Adrenal gland (tissue), 12 donors: ENCODE results near the gene ARHGAP22. TPM values are rescaled to one million over a fixed set of nuclear protein-coding genes. Genes with fewer than 3 reads are reported as not detected.

Experiments used
- DNase-seq, 7 donors: peaks; one replicate each; pipeline ENCODE4 v3.0.0-alpha.2; 2019 to 2020
- H3K27ac ChIP-seq, 5 donors: fragments of 200-600 bp; sonication (generic) in 4 of 5; 1 replicate in 3 of 5; 2 replicates in 2 of 5; pipeline versions ENCODE4 v1.5.1 to v1.8.0; 2016 to 2020; ENCODE audit warnings: mild to moderate bottlenecking in 1 of 5
- H3K27me3 ChIP-seq: fragments of 200-600 bp; 2 replicates; pipeline ENCODE4 v1.8.0; 2021
- H3K36me3 ChIP-seq, 2 donors: fragments of 200-600 bp; replicated peaks in 1 of 2; 1 replicate in 1 of 2; 2 replicates in 1 of 2; pipeline versions ENCODE4 v1.5.1 to v1.8.0; 2018 to 2022
- H3K4me1 ChIP-seq, 2 donors: fragments of 200-600 bp; replicated peaks in 1 of 2; 1 replicate in 1 of 2; 2 replicates in 1 of 2; pipeline versions ENCODE4 v1.5.1 to v1.8.0; 2018 to 2021
- H3K4me3 ChIP-seq, 4 donors: fragments of 200-600 bp; sonication (generic) in 3 of 4; one replicate each; pipeline ENCODE4 v1.5.1; 2016 to 2018
- H3K9me3 ChIP-seq, 3 donors: fragments of 200-600 bp; sonication (generic) in 1 of 3; replicated peaks in 1 of 3; 1 replicate in 2 of 3; 2 replicates in 1 of 3; pipeline versions ENCODE4 v1.5.1 to v1.8.0; 2016 to 2021
- CTCF ChIP-seq, 6 experiments: fragments of 450-650 bp in 4 of 6; fragments of 200-600 bp in 2 of 6; sonication (generic) in 1 of 6; IDR thresholded peaks; 1 replicate in 5 of 6; 2 replicates in 1 of 6; pipeline versions ENCODE4 v1.5.1 to v1.8.0; 2016 to 2021; ENCODE audit warnings: antibody characterized with exemption in 6 of 6, mild to moderate bottlenecking in 2 of 6, moderate library complexity in 1 of 6
- POLR2A ChIP-seq, 2 donors: fragments of 450-650 bp; IDR thresholded peaks; one replicate each; pipeline ENCODE4 v1.6.1; 2017; ENCODE audit warnings: antibody characterized with exemption in 2 of 2, mild to moderate bottlenecking in 2 of 2, moderate library complexity in 1 of 2
- WGBS, 4 donors: extraction: QIAGEN DNeasy Blood & Tissue Kit in 2 of 4; methylation state at CpG; one replicate each; pipeline versions ENCODE4 v1.1.5 to v1.1.7; 2013 to 2017; 5-methylcytosine and 5-hydroxymethylcytosine counted together
- intact Hi-C, 2 donors: fragments of 100-400 bp; cut with DNase I; formaldehyde crosslinking; loops; one replicate each; pipeline versions ENCODE4 v1.14.1 to v1.15.0; 2022 to 2023
- polyA plus RNA-seq, 3 donors: library from polyadenylated mRNA; stranded (reverse); fragments of 200-250 nt in 2 of 3; fragments of 350-450 nt in 1 of 3; fragmentation: Illumina TruSeq in 1 of 3; extraction: RNeasy Lipid Tissue Mini Kit (QIAGEN cat#74804) in 1 of 3; gene quantifications; one replicate each; pipeline ENCODE4 v1.2.3, GENCODE V29; 2013 to 2014
- total RNA-seq, 9 donors: library from RNA; depleted of rRNA in 4 of 9; stranded (reverse); fragments of >200 nt in 4 of 9; fragments of 120-200 nt in 1 of 9; fragmentation: NEBNext Ultra II Directional in 1 of 9; extraction: Animal tissue kit (Norgen Biotek cat#: 25700) in 1 of 9; gene quantifications; one replicate each; pipeline versions ENCODE4 v1.1.0 to v1.2.4, GENCODE V29; 2013 to 2023
- donor health status: healthy with polysubstance abuse.
- donor health status: Bipolar disorder and iron deficiency.
- donor health status: DM: yes; HTN: yes; CAD: no.
- donor health status: DM: no; HTN: no; CAD: no.
- donor health status: DM: no; HTN: no; CAD: no.
- donor health status: DM: yes; HTN: yes; CAD: no.

Gene ARHGAP22
- total and polyA plus RNA-seq, 12 donors = 0.91 to 11.6 (median 4.6) TPM

GRCh38 chr10:48451969-48452878, 152.6 kb downstream of the ARHGAP22 start:
- Histone ChIP-seq H3K4me3 (no peak overlapping the region), H3K36me3 (no peaks in the 10 kb centered on the region), H3K4me1 (no peaks in the 10 kb centered on the region), H3K27me3 (no peaks in the 10 kb centered on the region), H3K27ac (no peak overlapping the region), H3K9me3 (no peaks in the 10 kb centered on the region)
- TF ChIP-seq POLR2A (IDR thresholded peaks at IDR 0.05) (no peak), CTCF (IDR thresholded peaks at IDR 0.05) (no peak)
- peak in 1 of 7 donors; percentile 34 for DNase-seq
- intact Hi-C loops = no loop called here
- WGBS, 4 donors = 76 to 80% (median 78%) methylated on average over 12 to 15 of the region's 15 CpGs

- Histone ChIP-seq H3K9me3 (no peaks in the 10 kb centered on the region), H3K36me3 (no peaks in the 10 kb centered on the region), H3K4me3 (no peak overlapping the region), H3K27ac (no peak overlapping the region), H3K27me3 (no peaks in the 10 kb centered on the region), H3K4me1 (no peaks in the 10 kb centered on the region)
- no peak for TF ChIP-seq CTCF (IDR thresholded peaks at IDR 0.05)
- no peak for TF ChIP-seq POLR2A (IDR thresholded peaks at IDR 0.05)
- intact Hi-C loops = no loop called here
- 83 to 94% (median 91%) methylated on average over 1 to 43 of the region's 43 CpGs for WGBS, 4 donors
- DNase-seq = no peak
These were observed 154.0 kb downstream of the ARHGAP22 start for GRCh38 chr10:48450741-48451466.

- Histone ChIP-seq H3K27me3 (no peaks in the 10 kb centered on the region), H3K4me3 (no peak overlapping the region), H3K4me1 (no peaks in the 10 kb centered on the region), H3K27ac (no peak overlapping the region), H3K9me3 (no peaks in the 10 kb centered on the region), H3K36me3 (no peaks in the 10 kb centered on the region)
- 94 to 97% (median 95%) methylated on average over 5 to 49 of the region's 49 CpGs for WGBS, 4 donors
- intact Hi-C loops = no loop called here
- TF ChIP-seq CTCF (IDR thresholded peaks at IDR 0.05) (no peak), POLR2A (IDR thresholded peaks at IDR 0.05) (no peak)
- DNase-seq = peak in 1 of 7 donors; percentile 39
These were observed 154.6 kb downstream of the ARHGAP22 start for GRCh38 chr10:48450233-48450740.
